LHCN-M2 (cell line): Measurements from ENCODE around the gene NR1H2. TPM values are rescaled to one million over a fixed set of nuclear protein-coding genes. Genes with fewer than 3 reads are reported as not detected.
"Not testable (repeated sequence)": the region's sequence is repeated elsewhere in the genome, so short reads cannot be mapped to it uniquely, and the experiment has no call there.

Source experiments
- DNase-seq: peaks from one replicate; pipeline ENCODE4 v3.0.0-alpha.2; 2012; ENCODE audit warnings: low read depth
- total RNA-seq: library from RNA; depleted of rRNA; stranded (reverse); fragments of >200 nt; gene quantifications from 2 replicates; pipeline ENCODE4 v1.2.3, GENCODE V29; 2014

The NR1H2 gene
- total RNA-seq, 1 experiment from 2014 or later = 89.3 TPM

- DNase-seq = no peak
Measured at GRCh38 chr19:50378169-50378862, 2.1 kb downstream of the NR1H2 start.

- DNase-seq = no peak
Measured at GRCh38 chr19:50378863-50379236, 2.6 kb downstream of the NR1H2 start.

- DNase-seq = no peak
Measured at GRCh38 chr19:50379602-50380001, 3.3 kb downstream of the NR1H2 start.

GRCh38 chr19:50380137-50380536, 3.9 kb downstream of the NR1H2 start:
- no peak for DNase-seq

- DNase-seq = no peak
Measured at GRCh38 chr19:50380751-50381151, 4.5 kb downstream of the NR1H2 start.

GRCh38 chr19:50381881-50382729, 5.8 kb downstream of the NR1H2 start:
- DNase-seq = no peak

GRCh38 chr19:50383001-50383851, 7.0 kb downstream of the NR1H2 start:
- no peak for DNase-seq

- peak; percentile 92 for DNase-seq
Measured at GRCh38 chr19:50383852-50384684, 7.8 kb downstream of the NR1H2 start, which contains the start of gene POLD1. Gene POLD1 (plus strand): TSS chr19:50384347. CDS start chr19:50398852, 14,505 bp downstream.

- DNase-seq = peak; percentile 31
Measured at GRCh38 chr19:50384685-50385535, 8.7 kb downstream of the NR1H2 start.

- no peak for DNase-seq
Measured at GRCh38 chr19:50387176-50387867, 11.1 kb downstream of the NR1H2 start.

GRCh38 chr19:50387868-50388245, 11.6 kb downstream of the NR1H2 start:
- no peak for DNase-seq

- DNase-seq = not testable (repeated sequence)
Measured at GRCh38 chr19:50390295-50390694, 14.0 kb downstream of the NR1H2 start.

- DNase-seq = not testable (repeated sequence)
Measured at GRCh38 chr19:50390952-50391351, 14.7 kb downstream of the NR1H2 start.

- no peak for DNase-seq
Measured at GRCh38 chr19:50392759-50393158, 16.5 kb downstream of the NR1H2 start.

GRCh38 chr19:50393589-50393988, 17.3 kb downstream of the NR1H2 start:
- DNase-seq = no peak

- no peak for DNase-seq
Measured at GRCh38 chr19:50394017-50394416, 17.8 kb downstream of the NR1H2 start.

- no peak for DNase-seq
Measured at GRCh38 chr19:50398675-50399367, 22.6 kb downstream of the NR1H2 start.

- no peak for DNase-seq
Measured at GRCh38 chr19:50399368-50399745, 23.1 kb downstream of the NR1H2 start.
